Measurements from ENCODE around the gene HTRA1.

Gene HTRA1

GRCh38 chr10:122530177-122530576, 68.8 kb downstream of the HTRA1 start:
- Histone ChIP-seq H3K79me1 (replicated peaks; ENCODE audit: low read length, poor library complexity, severe bottlenecking) (no peaks in the 10 kb centered on the region), H3K4me2 (ENCODE audit: low read length, poor library complexity, severe bottlenecking) (no peak overlapping the region), H3K23ac (ENCODE audit: low read length in 2 of 2) (no peak overlapping the region), H3K14ac (ENCODE audit: low read length in 2 of 2) (no peak overlapping the region), H2BK120ac (ENCODE audit: low read depth, low read length) (no peak overlapping the region), H4K8ac (ENCODE audit: low read length) (no peak overlapping the region), H4K91ac (ENCODE audit: low read length) (no peak overlapping the region), H2BK15ac (ENCODE audit: low read depth, poor library complexity, severe bottlenecking) (no peak overlapping the region), H3K36me3 (ENCODE audit: control insufficient read depth in 1 of 2, insufficient read depth in 2 of 2, low read depth in 1 of 2, low read length in 2 of 2) (no peaks in the 10 kb centered on the region), H3K9me3 (ENCODE audit: control insufficient read depth, low read length) (no peaks in the 10 kb centered on the region), H2AK5ac (ENCODE audit: low read length, severe bottlenecking) (no peak overlapping the region), H2BK5ac (ENCODE audit: low read depth, low read length, poor library complexity, severe bottlenecking) (no peak overlapping the region), H3K27ac (ENCODE audit: low read length, poor library complexity, severe bottlenecking) (no peak overlapping the region), H3K18ac (ENCODE audit: low read depth in 1 of 2, low read length in 2 of 2) (no peak overlapping the region), H3K9ac (ENCODE audit: low read length) (no peak overlapping the region), H2AFZ (ENCODE audit: low read depth, low read length) (no peak overlapping the region), H2BK12ac (ENCODE audit: low read length in 2 of 2) (no peak overlapping the region), H3K4me1 (ENCODE audit: control insufficient read depth, insufficient read depth, low read depth, low read length) (peaks cover 7% of the 10 kb centered on the region), H3K4me3 (ENCODE audit: insufficient read depth in 1 of 2, low read depth in 1 of 2, low read length in 2 of 2) (no peak overlapping the region), H3K27me3 (ENCODE audit: control insufficient read depth in 1 of 2, insufficient read depth in 1 of 2, low read length in 2 of 2) (peaks cover 22 to 40% of the 10 kb centered on the region in 2 experiments), H3K4ac (ENCODE audit: low read depth in 1 of 2, low read length in 2 of 2) (no peak overlapping the region)
- no peak for DNase-seq
- WGBS = 81% methylated on average over 10 of the region's 11 CpGs

- DNase-seq = no peak
- no peak overlapping the region for H3K27ac ChIP-seq (ENCODE audit: low read length, poor library complexity, severe bottlenecking)
- H4K91ac ChIP-seq (ENCODE audit: low read length) = peak overlapping the region; percentile 6
- H3K18ac ChIP-seq (ENCODE audit: low read depth in 1 of 2, low read length in 2 of 2) = no peak overlapping the region
- 83% methylated on average over 5 of the region's 5 CpGs for WGBS
- H3K4ac ChIP-seq (ENCODE audit: low read depth in 1 of 2, low read length in 2 of 2) = no peak overlapping the region
- H2BK15ac ChIP-seq (ENCODE audit: low read depth, poor library complexity, severe bottlenecking) = no peak overlapping the region
- H2BK12ac ChIP-seq (ENCODE audit: low read length in 2 of 2) = no peak overlapping the region
- H3K79me1 ChIP-seq (replicated peaks; ENCODE audit: low read length, poor library complexity, severe bottlenecking) = no peaks in the 10 kb centered on the region
- no peak overlapping the region for H4K8ac ChIP-seq (ENCODE audit: low read length)
- H2BK120ac ChIP-seq (ENCODE audit: low read depth, low read length) = no peak overlapping the region
- H3K9me3 ChIP-seq (ENCODE audit: control insufficient read depth, low read length) = no peaks in the 10 kb centered on the region
- no peak overlapping the region for H3K4me2 ChIP-seq (ENCODE audit: low read length, poor library complexity, severe bottlenecking)
- peaks cover 7% of the 10 kb centered on the region for H3K4me1 ChIP-seq (ENCODE audit: control insufficient read depth, insufficient read depth, low read depth, low read length)
- H3K4me3 ChIP-seq (ENCODE audit: insufficient read depth in 1 of 2, low read depth in 1 of 2, low read length in 2 of 2) = no peak overlapping the region
- peaks cover 22 to 32% of the 10 kb centered on the region in 2 experiments for H3K27me3 ChIP-seq (ENCODE audit: control insufficient read depth in 1 of 2, insufficient read depth in 1 of 2, low read length in 2 of 2)
- no peak overlapping the region for H2AK5ac ChIP-seq (ENCODE audit: low read length, severe bottlenecking)
- H2BK5ac ChIP-seq (ENCODE audit: low read depth, low read length, poor library complexity, severe bottlenecking) = no peak overlapping the region
- no peaks in the 10 kb centered on the region for H3K36me3 ChIP-seq (ENCODE audit: control insufficient read depth in 1 of 2, insufficient read depth in 2 of 2, low read depth in 1 of 2, low read length in 2 of 2)
- H3K9ac ChIP-seq (ENCODE audit: low read length) = no peak overlapping the region
- no peak overlapping the region for H2AFZ ChIP-seq (ENCODE audit: low read depth, low read length)
- no peak overlapping the region for H3K23ac ChIP-seq (ENCODE audit: low read length in 2 of 2)
- no peak overlapping the region for H3K14ac ChIP-seq (ENCODE audit: low read length in 2 of 2)
These were observed 69.9 kb downstream of the HTRA1 start for GRCh38 chr10:122531261-122531660.

GRCh38 chr10:122531939-122532338, 70.6 kb downstream of the HTRA1 start:
- no peak overlapping the region for H3K9ac ChIP-seq (ENCODE audit: low read length)
- no peak overlapping the region for H3K18ac ChIP-seq (ENCODE audit: low read depth in 1 of 2, low read length in 2 of 2)
- H3K23ac ChIP-seq (ENCODE audit: low read length in 2 of 2) = no peak overlapping the region
- no peak overlapping the region for H3K4me3 ChIP-seq (ENCODE audit: insufficient read depth in 1 of 2, low read depth in 1 of 2, low read length in 2 of 2)
- 56% methylated on average over 2 of the region's 3 CpGs for WGBS
- no peak overlapping the region for H3K4me2 ChIP-seq (ENCODE audit: low read length, poor library complexity, severe bottlenecking)
- no peak overlapping the region for H2BK15ac ChIP-seq (ENCODE audit: low read depth, poor library complexity, severe bottlenecking)
- DNase-seq = no peak
- no peak overlapping the region for H4K91ac ChIP-seq (ENCODE audit: low read length)
- no peaks in the 10 kb centered on the region for H3K79me1 ChIP-seq (replicated peaks; ENCODE audit: low read length, poor library complexity, severe bottlenecking)
- no peak overlapping the region for H3K4ac ChIP-seq (ENCODE audit: low read depth in 1 of 2, low read length in 2 of 2)
- H2BK5ac ChIP-seq (ENCODE audit: low read depth, low read length, poor library complexity, severe bottlenecking) = no peak overlapping the region
- no peak overlapping the region for H3K27ac ChIP-seq (ENCODE audit: low read length, poor library complexity, severe bottlenecking)
- no peak overlapping the region for H3K14ac ChIP-seq (ENCODE audit: low read length in 2 of 2)
- H3K9me3 ChIP-seq (ENCODE audit: control insufficient read depth, low read length) = no peaks in the 10 kb centered on the region
- H2BK12ac ChIP-seq (ENCODE audit: low read length in 2 of 2) = no peak overlapping the region
- peaks cover 22 to 30% of the 10 kb centered on the region in 2 experiments for H3K27me3 ChIP-seq (ENCODE audit: control insufficient read depth in 1 of 2, insufficient read depth in 1 of 2, low read length in 2 of 2)
- no peaks in the 10 kb centered on the region for H3K36me3 ChIP-seq (ENCODE audit: control insufficient read depth in 1 of 2, insufficient read depth in 2 of 2, low read depth in 1 of 2, low read length in 2 of 2)
- no peak overlapping the region for H2BK120ac ChIP-seq (ENCODE audit: low read depth, low read length)
- H4K8ac ChIP-seq (ENCODE audit: low read length) = no peak overlapping the region
- no peak overlapping the region for H2AFZ ChIP-seq (ENCODE audit: low read depth, low read length)
- peaks cover under 1% of the 10 kb centered on the region for H3K4me1 ChIP-seq (ENCODE audit: control insufficient read depth, insufficient read depth, low read depth, low read length)
- H2AK5ac ChIP-seq (ENCODE audit: low read length, severe bottlenecking) = no peak overlapping the region

GRCh38 chr10:122532601-122533296, 71.4 kb downstream of the HTRA1 start:
- Histone ChIP-seq H3K23ac (ENCODE audit: low read length in 2 of 2) (no peak overlapping the region), H3K14ac (ENCODE audit: low read length in 2 of 2) (no peak overlapping the region), H2BK120ac (ENCODE audit: low read depth, low read length) (no peak overlapping the region), H3K18ac (ENCODE audit: low read depth in 1 of 2, low read length in 2 of 2) (no peak overlapping the region), H2AFZ (ENCODE audit: low read depth, low read length) (no peak overlapping the region), H3K9ac (ENCODE audit: low read length) (no peak overlapping the region), H2BK15ac (ENCODE audit: low read depth, poor library complexity, severe bottlenecking) (no peak overlapping the region), H3K4me3 (ENCODE audit: insufficient read depth in 1 of 2, low read depth in 1 of 2, low read length in 2 of 2) (no peak overlapping the region), H3K4ac (ENCODE audit: low read depth in 1 of 2, low read length in 2 of 2) (no peak overlapping the region), H4K8ac (ENCODE audit: low read length) (no peak overlapping the region), H2BK5ac (ENCODE audit: low read depth, low read length, poor library complexity, severe bottlenecking) (no peak overlapping the region), H3K9me3 (ENCODE audit: control insufficient read depth, low read length) (no peaks in the 10 kb centered on the region), H3K27ac (ENCODE audit: low read length, poor library complexity, severe bottlenecking) (no peak overlapping the region), H3K79me1 (replicated peaks; ENCODE audit: low read length, poor library complexity, severe bottlenecking) (no peaks in the 10 kb centered on the region), H4K91ac (ENCODE audit: low read length) (no peak overlapping the region), H2AK5ac (ENCODE audit: low read length, severe bottlenecking) (no peak overlapping the region), H3K27me3 (ENCODE audit: control insufficient read depth in 1 of 2, insufficient read depth in 1 of 2, low read length in 2 of 2) (peaks cover 22 to 27% of the 10 kb centered on the region in 2 experiments), H3K4me2 (ENCODE audit: low read length, poor library complexity, severe bottlenecking) (no peak overlapping the region), H3K36me3 (ENCODE audit: control insufficient read depth in 1 of 2, insufficient read depth in 2 of 2, low read depth in 1 of 2, low read length in 2 of 2) (no peaks in the 10 kb centered on the region), H2BK12ac (ENCODE audit: low read length in 2 of 2) (no peak overlapping the region), H3K4me1 (ENCODE audit: control insufficient read depth, insufficient read depth, low read depth, low read length) (no peaks in the 10 kb centered on the region)
- 79% methylated on average over 4 of the region's 6 CpGs for WGBS
- no peak for DNase-seq
